22Rv1 (cell line): ENCODE data around the gene FAM120B.

Experiments used
- ZFX ChIP-seq: fragments of 450-650 bp; IDR thresholded peaks from 2 replicates; pipeline ENCODE4 v1.6.1; 2017; ENCODE audit warnings: antibody characterized with exemption, borderline replicate concordance
- TF ChIP-seq, protein P1 (sequence below): fragments of 450-650 bp; IDR thresholded peaks from 2 replicates; pipeline ENCODE4 v1.5.1; 2017; ENCODE audit warnings: mild to moderate bottlenecking

DNA sequence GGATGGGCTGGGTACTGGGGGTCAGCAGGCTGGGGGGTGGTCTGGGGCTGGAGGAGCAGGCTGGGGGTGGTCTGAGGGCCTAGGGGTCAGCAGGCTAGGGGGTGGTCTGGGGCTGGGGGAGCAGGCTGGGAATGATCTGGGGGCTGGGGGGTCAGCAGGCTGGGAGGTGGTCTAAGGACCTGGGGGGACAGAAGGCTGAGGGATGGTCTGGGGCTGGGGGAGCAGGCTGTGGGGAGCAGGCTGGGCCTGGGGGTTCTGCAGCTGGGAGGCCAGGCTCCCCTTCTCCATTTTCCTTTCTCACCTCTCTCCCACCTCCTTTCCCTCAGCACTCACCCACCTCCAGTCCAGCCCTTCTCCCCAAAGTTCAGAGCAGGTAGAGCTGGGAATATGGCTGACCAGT, 132.3 kb downstream of the FAM120B start:
- TF ChIP-seq, protein P1, sequence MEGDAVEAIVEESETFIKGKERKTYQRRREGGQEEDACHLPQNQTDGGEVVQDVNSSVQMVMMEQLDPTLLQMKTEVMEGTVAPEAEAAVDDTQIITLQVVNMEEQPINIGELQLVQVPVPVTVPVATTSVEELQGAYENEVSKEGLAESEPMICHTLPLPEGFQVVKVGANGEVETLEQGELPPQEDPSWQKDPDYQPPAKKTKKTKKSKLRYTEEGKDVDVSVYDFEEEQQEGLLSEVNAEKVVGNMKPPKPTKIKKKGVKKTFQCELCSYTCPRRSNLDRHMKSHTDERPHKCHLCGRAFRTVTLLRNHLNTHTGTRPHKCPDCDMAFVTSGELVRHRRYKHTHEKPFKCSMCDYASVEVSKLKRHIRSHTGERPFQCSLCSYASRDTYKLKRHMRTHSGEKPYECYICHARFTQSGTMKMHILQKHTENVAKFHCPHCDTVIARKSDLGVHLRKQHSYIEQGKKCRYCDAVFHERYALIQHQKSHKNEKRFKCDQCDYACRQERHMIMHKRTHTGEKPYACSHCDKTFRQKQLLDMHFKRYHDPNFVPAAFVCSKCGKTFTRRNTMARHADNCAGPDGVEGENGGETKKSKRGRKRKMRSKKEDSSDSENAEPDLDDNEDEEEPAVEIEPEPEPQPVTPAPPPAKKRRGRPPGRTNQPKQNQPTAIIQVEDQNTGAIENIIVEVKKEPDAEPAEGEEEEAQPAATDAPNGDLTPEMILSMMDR: no peak
- no peak for TF ChIP-seq ZFX
